Vagina (tissue), 2 donors: ENCODE measurements around the gene ANO2. TPM values are rescaled to one million over a fixed set of nuclear protein-coding genes. Genes with fewer than 3 reads are reported as not detected.

ENCODE experiments used
- DNase-seq, 2 donors: peaks; one replicate each; pipeline ENCODE4 v3.0.0-alpha.2; 2017; ENCODE audit errors: extremely low spot score in 2 of 2
- H3K27ac ChIP-seq: fragments of 200-600 bp; sonication (generic); one replicate; pipeline ENCODE4 v1.5.1; 2019
- H3K27me3 ChIP-seq: fragments of 200-600 bp; sonication (generic); one replicate; pipeline ENCODE4 v1.5.1; 2019
- H3K36me3 ChIP-seq, 2 donors: fragments of 200-600 bp; sonication (generic); one replicate each; pipeline ENCODE4 v1.5.1; 2017 to 2019
- H3K4me1 ChIP-seq: fragments of 200-600 bp; sonication (generic); one replicate; pipeline ENCODE4 v1.5.1; 2019
- H3K4me3 ChIP-seq, 2 donors: fragments of 200-600 bp; sonication (generic); 1 replicate in 1 of 2; 2 replicates in 1 of 2; pipeline ENCODE4 v1.5.1; 2016 to 2019
- H3K9me3 ChIP-seq: fragments of 200-600 bp; sonication (generic); one replicate; pipeline ENCODE4 v1.5.1; 2019
- CTCF ChIP-seq, 3 experiments: fragments of 450-650 bp in 2 of 3; fragments of 200-600 bp in 1 of 3; sonication (generic) in 1 of 3; IDR thresholded peaks; one replicate each; pipeline ENCODE4 v1.5.1; 2017 to 2019; ENCODE audit warnings: antibody characterized with exemption in 3 of 3, mild to moderate bottlenecking in 2 of 3, moderate library complexity in 2 of 3
- POLR2A ChIP-seq, 2 donors: fragments of 450-650 bp; IDR thresholded peaks; one replicate each; pipeline ENCODE4 v1.6.1; 2017; ENCODE audit warnings: antibody characterized with exemption in 2 of 2, mild to moderate bottlenecking in 2 of 2, moderate library complexity in 2 of 2
- POLR2AphosphoS5 ChIP-seq, 2 donors: sonication (generic); formaldehyde crosslinking; IDR thresholded peaks; one replicate each; pipeline ENCODE4 v1.9.0; 2017; ENCODE audit warnings: antibody characterized with exemption in 2 of 2, mild to moderate bottlenecking in 2 of 2, low read depth in 1 of 2; ENCODE audit not compliant: insufficient read depth in 1 of 2
- intact Hi-C: fragments of 100-400 bp; cut with DNase I; formaldehyde crosslinking; loops from one replicate; pipeline ENCODE4 v1.15.1; 2023
- total RNA-seq: library from RNA; depleted of rRNA; stranded (reverse); fragments of >200 nt; gene quantifications from one replicate; pipeline ENCODE4 v1.2.3, GENCODE V29; 2016

The ANO2 gene
- total RNA-seq, 1 donor from 2014 or later, result 18.7 TPM

GRCh38 chr12:5870183-5870582, 74.9 kb downstream of the ANO2 start:
- TF ChIP-seq POLR2A (IDR thresholded peaks at IDR 0.05) (no peak), CTCF (IDR thresholded peaks at IDR 0.05) (no peak), POLR2AphosphoS5 (IDR thresholded peaks at IDR 0.05; ENCODE audit: insufficient read depth in 1 of 2, low read depth in 1 of 2) (no peak)
- Histone ChIP-seq H3K4me3 (no peak overlapping the region), H3K27me3 (no peaks in the 10 kb centered on the region), H3K9me3 (no peaks in the 10 kb centered on the region), H3K36me3 (no peaks in the 10 kb centered on the region), H3K27ac (no peak overlapping the region), H3K4me1 (no peaks in the 10 kb centered on the region)
- intact Hi-C loops, result no loop called here
- peak; percentile 58 to 77 for DNase-seq

GRCh38 chr12:5868625-5869295, 76.3 kb downstream of the ANO2 start:
- Histone ChIP-seq H3K27me3 (no peaks in the 10 kb centered on the region), H3K4me1 (no peaks in the 10 kb centered on the region), H3K9me3 (no peaks in the 10 kb centered on the region), H3K36me3 (no peaks in the 10 kb centered on the region), H3K27ac (no peak overlapping the region), H3K4me3 (no peak overlapping the region)
- no peak for TF ChIP-seq POLR2A (IDR thresholded peaks at IDR 0.05)
- no peak for TF ChIP-seq POLR2AphosphoS5 (IDR thresholded peaks at IDR 0.05; ENCODE audit: insufficient read depth in 1 of 2, low read depth in 1 of 2)
- TF ChIP-seq CTCF (IDR thresholded peaks at IDR 0.05), result no peak
- DNase-seq, result no peak
- intact Hi-C loops, result no loop called here

GRCh38 chr12:5865397-5865796, 79.7 kb downstream of the ANO2 start:
- intact Hi-C loops, result no loop called here
- H3K27me3 ChIP-seq, result no peaks in the 10 kb centered on the region
- no peak for DNase-seq
- H3K4me3 ChIP-seq, result no peak overlapping the region
- H3K9me3 ChIP-seq, result no peaks in the 10 kb centered on the region
- H3K4me1 ChIP-seq, result no peaks in the 10 kb centered on the region
- no peak overlapping the region for H3K27ac ChIP-seq
- H3K36me3 ChIP-seq, result no peaks in the 10 kb centered on the region
- TF ChIP-seq CTCF (IDR thresholded peaks at IDR 0.05) (no peak), POLR2A (IDR thresholded peaks at IDR 0.05) (no peak)

GRCh38 chr12:5864972-5865371, 80.1 kb downstream of the ANO2 start:
- no peak for TF ChIP-seq POLR2AphosphoS5 (IDR thresholded peaks at IDR 0.05; ENCODE audit: insufficient read depth in 1 of 2, low read depth in 1 of 2)
- TF ChIP-seq POLR2A (IDR thresholded peaks at IDR 0.05), result no peak
- no peak for TF ChIP-seq CTCF (IDR thresholded peaks at IDR 0.05)
- no peaks in the 10 kb centered on the region for H3K4me1 ChIP-seq

GRCh38 chr12:5864301-5864700, 80.8 kb downstream of the ANO2 start:
- no peak overlapping the region for H3K27ac ChIP-seq
- TF ChIP-seq CTCF (IDR thresholded peaks at IDR 0.05) (no peak), POLR2A (IDR thresholded peaks at IDR 0.05) (no peak), POLR2AphosphoS5 (IDR thresholded peaks at IDR 0.05; ENCODE audit: insufficient read depth in 1 of 2, low read depth in 1 of 2) (no peak)
- H3K36me3 ChIP-seq, result no peaks in the 10 kb centered on the region
- intact Hi-C loops, result no loop called here
- no peaks in the 10 kb centered on the region for H3K4me1 ChIP-seq
- DNase-seq, result no peak
- H3K27me3 ChIP-seq, result no peaks in the 10 kb centered on the region
- no peaks in the 10 kb centered on the region for H3K9me3 ChIP-seq
- no peak overlapping the region for H3K4me3 ChIP-seq

More at GRCh38 chr12:5864972-5865371, 80.1 kb downstream of the ANO2 start:
- Histone ChIP-seq H3K36me3 (no peaks in the 10 kb centered on the region), H3K27me3 (no peaks in the 10 kb centered on the region), H3K27ac (no peak overlapping the region), H3K9me3 (no peaks in the 10 kb centered on the region), H3K4me3 (no peak overlapping the region)
- no peak for DNase-seq
- intact Hi-C loops, result no loop called here
